GM10266 (cell line): Measurements from ENCODE around the gene PLSCR2.

Experiments
- DNase-seq: peaks from one replicate; pipeline ENCODE4 v3.0.0; 2012; ENCODE audit errors: extremely low spot score
- TF ChIP-seq, protein P1 (sequence below): IDR thresholded peaks from 2 replicates; pipeline ENCODE4 v1.5.1; 2012; ENCODE audit warnings: mild to moderate bottlenecking, low read depth; ENCODE audit not compliant: control insufficient read depth, insufficient read depth; ENCODE audit errors: missing control alignments

Gene PLSCR2

DNA sequence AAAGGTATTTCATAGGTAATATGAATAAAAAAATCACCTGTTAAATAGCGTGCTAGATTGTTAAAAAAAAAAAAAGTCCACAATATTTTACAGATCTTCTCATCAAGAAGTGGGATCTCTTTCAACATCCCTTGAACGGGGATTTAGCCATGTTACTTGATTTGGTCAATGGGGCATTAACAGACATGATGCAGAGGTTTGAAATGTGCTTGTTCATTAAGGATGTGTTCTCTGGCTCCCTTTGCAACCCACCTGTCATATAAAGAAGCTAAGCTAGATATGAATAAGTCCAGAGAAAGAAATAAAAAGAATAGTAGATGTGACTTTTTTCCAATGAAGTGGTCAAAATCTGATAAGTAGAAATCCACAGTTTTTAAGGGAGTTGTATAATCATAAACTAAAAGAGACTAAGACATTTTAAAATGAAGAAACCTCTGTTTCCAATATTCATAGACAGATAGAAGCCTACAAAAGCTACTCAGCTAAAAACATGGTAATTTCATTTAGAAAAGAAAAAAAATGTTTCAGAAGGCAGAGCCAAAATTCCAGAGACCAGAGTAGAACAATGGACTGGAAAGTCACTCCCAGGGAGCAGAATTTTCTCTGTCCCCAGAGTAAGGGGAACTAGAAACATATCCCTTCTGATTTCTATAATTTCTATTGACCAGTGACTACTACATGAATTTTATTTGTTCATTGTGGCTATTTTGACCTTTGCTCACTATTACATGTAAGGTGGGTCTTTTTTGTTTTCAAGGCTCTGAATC is 79.2 kb downstream of the PLSCR2 start:
- TF ChIP-seq, protein P1, sequence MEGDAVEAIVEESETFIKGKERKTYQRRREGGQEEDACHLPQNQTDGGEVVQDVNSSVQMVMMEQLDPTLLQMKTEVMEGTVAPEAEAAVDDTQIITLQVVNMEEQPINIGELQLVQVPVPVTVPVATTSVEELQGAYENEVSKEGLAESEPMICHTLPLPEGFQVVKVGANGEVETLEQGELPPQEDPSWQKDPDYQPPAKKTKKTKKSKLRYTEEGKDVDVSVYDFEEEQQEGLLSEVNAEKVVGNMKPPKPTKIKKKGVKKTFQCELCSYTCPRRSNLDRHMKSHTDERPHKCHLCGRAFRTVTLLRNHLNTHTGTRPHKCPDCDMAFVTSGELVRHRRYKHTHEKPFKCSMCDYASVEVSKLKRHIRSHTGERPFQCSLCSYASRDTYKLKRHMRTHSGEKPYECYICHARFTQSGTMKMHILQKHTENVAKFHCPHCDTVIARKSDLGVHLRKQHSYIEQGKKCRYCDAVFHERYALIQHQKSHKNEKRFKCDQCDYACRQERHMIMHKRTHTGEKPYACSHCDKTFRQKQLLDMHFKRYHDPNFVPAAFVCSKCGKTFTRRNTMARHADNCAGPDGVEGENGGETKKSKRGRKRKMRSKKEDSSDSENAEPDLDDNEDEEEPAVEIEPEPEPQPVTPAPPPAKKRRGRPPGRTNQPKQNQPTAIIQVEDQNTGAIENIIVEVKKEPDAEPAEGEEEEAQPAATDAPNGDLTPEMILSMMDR: no peak
- DNase-seq: no peak

DNA sequence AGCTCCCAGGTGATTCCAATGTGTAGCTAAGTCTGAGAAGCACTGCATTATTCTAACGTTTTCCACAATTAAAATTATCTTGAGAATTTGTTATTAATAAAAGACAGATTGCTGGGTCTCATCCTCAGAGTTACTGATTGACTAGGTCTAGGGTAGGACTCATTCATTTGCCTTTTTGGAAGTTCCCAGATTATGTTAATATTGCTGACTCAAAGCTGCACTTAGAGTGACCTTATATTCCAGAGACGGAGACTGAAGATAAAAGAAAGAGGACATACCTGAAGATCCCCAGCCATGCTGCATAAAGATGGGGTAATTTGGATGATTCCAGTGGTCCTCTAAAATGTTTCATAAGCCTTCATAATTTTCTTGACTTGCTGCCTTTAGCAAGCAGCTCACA is 81.8 kb downstream of the PLSCR2 start:
- TF ChIP-seq, protein P1: no peak
- no peak for DNase-seq

DNA sequence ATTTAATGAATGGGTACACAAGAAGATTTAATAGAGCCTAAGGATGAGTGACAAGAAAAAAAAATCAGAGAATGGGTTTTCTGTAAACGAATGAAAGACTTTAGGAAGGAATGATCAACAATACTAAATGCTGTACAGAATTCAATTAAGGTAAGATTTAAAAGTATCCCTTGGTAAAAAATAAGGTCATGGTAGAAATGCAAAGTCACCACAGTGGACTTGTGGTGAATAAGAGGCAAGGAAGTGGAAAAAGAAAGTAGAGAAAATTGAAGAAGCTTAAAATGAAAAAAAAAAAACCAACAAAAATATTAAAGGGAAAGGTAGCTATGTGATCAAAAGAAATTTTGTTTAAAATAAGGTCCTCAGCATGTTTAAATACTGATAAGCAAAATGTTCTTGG is 82.4 kb downstream of the PLSCR2 start:
- TF ChIP-seq, protein P1: no peak
- no peak for DNase-seq

DNA sequence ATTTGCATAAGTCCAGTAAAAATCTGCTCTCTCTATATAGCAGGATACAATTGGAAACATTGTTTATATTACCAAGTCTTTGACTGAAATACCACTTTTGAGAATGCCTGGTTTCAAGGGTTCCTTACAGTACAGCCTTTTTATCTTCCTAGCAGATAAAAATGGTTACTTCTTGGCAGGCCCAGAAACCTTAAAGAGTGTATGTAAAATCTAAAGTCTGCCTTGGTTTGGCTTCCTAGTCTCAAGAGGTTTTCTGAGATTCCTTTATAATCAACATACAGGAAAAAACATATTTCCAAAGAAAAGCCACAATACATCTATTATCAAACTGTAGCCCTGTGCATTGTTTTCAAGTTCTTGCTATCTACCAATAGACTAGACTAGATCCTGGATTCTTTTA is 84.6 kb downstream of the PLSCR2 start:
- no peak for DNase-seq
- TF ChIP-seq, protein P1: no peak
